ENCODE data around the gene THOC7. TPM values are rescaled to one million over a fixed set of nuclear protein-coding genes. Genes with fewer than 3 reads are reported as not detected.

THOC7 gene
- total RNA-seq, 1 experiment from 2014 or later, result 41.8 TPM

GRCh38 chr3:63818282-63819150 is 45.1 kb downstream of the THOC7 start:
- Histone ChIP-seq H3K27me3 (ENCODE audit: low read length) (no peaks in the 10 kb centered on the region), H3K9ac (ENCODE audit: low read length) (no peak overlapping the region), H3F3A (ENCODE audit: low read length, unreplicated experiment) (no peaks in the 10 kb centered on the region), H3K36me3 (ENCODE audit: low read depth, low read length) (no peaks in the 10 kb centered on the region), H3K4me1 (ENCODE audit: insufficient read depth, low read length) (no peaks in the 10 kb centered on the region), H3K79me2 (ENCODE audit: low read length) (no peaks in the 10 kb centered on the region), H2AFZ (ENCODE audit: low read length) (no peak overlapping the region), H3K27ac (ENCODE audit: low read length) (no peak overlapping the region), H3K9me3 (ENCODE audit: low read length) (no peaks in the 10 kb centered on the region), H4K20me1 (ENCODE audit: low read length) (no peaks in the 10 kb centered on the region), H3K4me2 (ENCODE audit: low read length) (peak overlapping the region; percentile 56; the same call in 1 of the 2 replicates), H3K9me2 (replicated peaks; ENCODE audit: low read length) (no peaks in the 10 kb centered on the region), H3K4me3 (ENCODE audit: low read length) (no peak overlapping the region)
- no TSS peak for BruUV-seq (replicated peaks)
- TF ChIP-seq EZH2phosphoT487 (IDR thresholded peaks at IDR 0.05; ENCODE audit: borderline replicate concordance, low read length) (no peak), EZH2 (IDR thresholded peaks at IDR 0.05; ENCODE audit: low read length, unreplicated experiment) (no peak)
- TF ChIP-seq, protein P1, sequence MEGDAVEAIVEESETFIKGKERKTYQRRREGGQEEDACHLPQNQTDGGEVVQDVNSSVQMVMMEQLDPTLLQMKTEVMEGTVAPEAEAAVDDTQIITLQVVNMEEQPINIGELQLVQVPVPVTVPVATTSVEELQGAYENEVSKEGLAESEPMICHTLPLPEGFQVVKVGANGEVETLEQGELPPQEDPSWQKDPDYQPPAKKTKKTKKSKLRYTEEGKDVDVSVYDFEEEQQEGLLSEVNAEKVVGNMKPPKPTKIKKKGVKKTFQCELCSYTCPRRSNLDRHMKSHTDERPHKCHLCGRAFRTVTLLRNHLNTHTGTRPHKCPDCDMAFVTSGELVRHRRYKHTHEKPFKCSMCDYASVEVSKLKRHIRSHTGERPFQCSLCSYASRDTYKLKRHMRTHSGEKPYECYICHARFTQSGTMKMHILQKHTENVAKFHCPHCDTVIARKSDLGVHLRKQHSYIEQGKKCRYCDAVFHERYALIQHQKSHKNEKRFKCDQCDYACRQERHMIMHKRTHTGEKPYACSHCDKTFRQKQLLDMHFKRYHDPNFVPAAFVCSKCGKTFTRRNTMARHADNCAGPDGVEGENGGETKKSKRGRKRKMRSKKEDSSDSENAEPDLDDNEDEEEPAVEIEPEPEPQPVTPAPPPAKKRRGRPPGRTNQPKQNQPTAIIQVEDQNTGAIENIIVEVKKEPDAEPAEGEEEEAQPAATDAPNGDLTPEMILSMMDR (conservative IDR thresholded peaks at IDR 0.05; ENCODE audit: low read depth, low read length), result peak; percentile 70
- peak; percentile 58 for ATAC-seq
- ChIA-PET CTCF (interaction anchor here (0.6 kb wide), 1 partner anchor 468 kb away, joined by 3 read pairs; no protein-coding TSS in a partner anchor), POLR2A (ENCODE audit: unreplicated experiment) (no interaction called here)
- intact Hi-C loops (cut with micrococcal nuclease), result loop anchor here (1.0 to 5.0 kb wide), 2 partner anchors 156 to 469 kb away; no protein-coding TSS in a partner anchor
- DNase-seq, result peak; percentile 54

GRCh38 chr3:63817225-63817624 is 46.4 kb downstream of the THOC7 start:
- H2AFZ ChIP-seq (ENCODE audit: low read length), result no peak overlapping the region
- no peaks in the 10 kb centered on the region for H3F3A ChIP-seq (ENCODE audit: low read length, unreplicated experiment)
- ATAC-seq (no peak), DNase-seq (no peak)
- ChIA-PET CTCF (no interaction called here), POLR2A (ENCODE audit: unreplicated experiment) (no interaction called here)
- intact Hi-C loops (cut with micrococcal nuclease), result loop anchor here (5.0 kb wide), 1 partner anchor 155 kb away; no protein-coding TSS in a partner anchor
- no peaks in the 10 kb centered on the region for H3K9me3 ChIP-seq (ENCODE audit: low read length)
- no peak overlapping the region for H3K9ac ChIP-seq (ENCODE audit: low read length)
- no TSS peak for BruUV-seq (replicated peaks)
- TF ChIP-seq EZH2phosphoT487 (IDR thresholded peaks at IDR 0.05; ENCODE audit: borderline replicate concordance, low read length) (no peak), EZH2 (IDR thresholded peaks at IDR 0.05; ENCODE audit: low read length, unreplicated experiment) (no peak)
- TF ChIP-seq, protein P1 (conservative IDR thresholded peaks at IDR 0.05; ENCODE audit: low read depth, low read length), result no peak
- H3K4me1 ChIP-seq (ENCODE audit: insufficient read depth, low read length), result no peaks in the 10 kb centered on the region
- H3K27me3 ChIP-seq (ENCODE audit: low read length), result no peaks in the 10 kb centered on the region
- no peaks in the 10 kb centered on the region for H3K9me2 ChIP-seq (replicated peaks; ENCODE audit: low read length)
- no peaks in the 10 kb centered on the region for H3K36me3 ChIP-seq (ENCODE audit: low read depth, low read length)
- no peaks in the 10 kb centered on the region for H4K20me1 ChIP-seq (ENCODE audit: low read length)
- H3K27ac ChIP-seq (ENCODE audit: low read length), result no peak overlapping the region
- H3K79me2 ChIP-seq (ENCODE audit: low read length), result no peaks in the 10 kb centered on the region
- H3K4me3 ChIP-seq (ENCODE audit: low read length), result no peak overlapping the region
- H3K4me2 ChIP-seq (ENCODE audit: low read length), result no peak overlapping the region

GRCh38 chr3:63814237-63814636 is 49.4 kb downstream of the THOC7 start:
- Histone ChIP-seq H3K4me2 (ENCODE audit: low read length) (no peak overlapping the region), H3K4me1 (ENCODE audit: insufficient read depth, low read length) (peaks cover 4% of the 10 kb centered on the region; the same call in 1 of the 2 replicates), H3K27ac (ENCODE audit: low read length) (no peak overlapping the region), H3F3A (ENCODE audit: low read length, unreplicated experiment) (no peaks in the 10 kb centered on the region), H3K79me2 (ENCODE audit: low read length) (no peaks in the 10 kb centered on the region), H3K9me2 (replicated peaks; ENCODE audit: low read length) (no peaks in the 10 kb centered on the region), H3K4me3 (ENCODE audit: low read length) (no peak overlapping the region), H4K20me1 (ENCODE audit: low read length) (no peaks in the 10 kb centered on the region), H3K27me3 (ENCODE audit: low read length) (no peaks in the 10 kb centered on the region), H3K9me3 (ENCODE audit: low read length) (no peaks in the 10 kb centered on the region), H2AFZ (ENCODE audit: low read length) (no peak overlapping the region), H3K9ac (ENCODE audit: low read length) (no peak overlapping the region), H3K36me3 (ENCODE audit: low read depth, low read length) (no peaks in the 10 kb centered on the region)
- DNase-seq (no peak), ATAC-seq (no peak)
- no TSS peak for BruUV-seq (replicated peaks)
- POLR2A ChIA-PET (ENCODE audit: unreplicated experiment), result no interaction called here
- intact Hi-C loops (cut with micrococcal nuclease), result no loop called here
- CTCF ChIA-PET, result no interaction called here
- TF ChIP-seq EZH2 (IDR thresholded peaks at IDR 0.05; ENCODE audit: low read length, unreplicated experiment), result no peak
- TF ChIP-seq EZH2phosphoT487 (IDR thresholded peaks at IDR 0.05; ENCODE audit: borderline replicate concordance, low read length), result no peak
- TF ChIP-seq, protein P1 (conservative IDR thresholded peaks at IDR 0.05; ENCODE audit: low read depth, low read length), result no peak

All from PC-3 (cell line).